Activated CD4-positive, alpha-beta memory T cell treated with anti-CD3 and anti-CD28 coated beads, Interleukin-2, amount 10 ng/mL, durations not matched to agents 7 days and 5 days (primary cell): ENCODE measurements around the gene HPS4. TPM values are rescaled to one million over a fixed set of nuclear protein-coding genes. Genes with fewer than 3 reads are reported as not detected.

Source experiments
- CTCF ChIA-PET: fragments of 350-600 bp; sonication (Branson Sonifier 250); formaldehyde crosslinking; loops from one replicate; lab custom pipeline; 2021; ENCODE audit warnings: antibody characterized with exemption, inconsistent platforms; lab: Charles Lee
- POLR2A ChIA-PET: fragments of 350-600 bp; sonication (Branson Sonifier 250); formaldehyde crosslinking; loops from one replicate; lab custom pipeline; 2021; ENCODE audit warnings: antibody characterized with exemption; lab: Charles Lee
- DNase-seq: peaks from one replicate; pipeline ENCODE4 v3.0.0-alpha.2; 2020
- H3K27ac Mint-ChIP-seq: one replicate; pipeline ENCODE4 v1.8.0; 2021; ENCODE audit warnings: mild to moderate bottlenecking, mixed read lengths
- H3K27me3 Mint-ChIP-seq: one replicate; pipeline ENCODE4 v1.8.0; 2021; ENCODE audit warnings: mixed read lengths
- H3K36me3 Mint-ChIP-seq: one replicate; pipeline ENCODE4 v1.8.0; 2021; ENCODE audit warnings: low read depth, mixed read lengths
- H3K4me1 Mint-ChIP-seq: one replicate; pipeline ENCODE4 v1.8.0; 2021; ENCODE audit warnings: mixed read lengths
- H3K4me3 Mint-ChIP-seq: one replicate; pipeline ENCODE4 v1.8.0; 2021; ENCODE audit warnings: mild to moderate bottlenecking, mixed read lengths
- H3K9me3 Mint-ChIP-seq: one replicate; pipeline ENCODE4 v1.8.0; 2021; ENCODE audit warnings: mixed read lengths
- total RNA-seq, 2 experiments: library from RNA; stranded (reverse); gene quantifications; one replicate each; pipeline ENCODE4 v1.2.3, GENCODE V29; 2021

HPS4 gene
- total RNA-seq, 2 experiments from 2014 or later: 37.3 to 37.6 TPM

- Mint-ChIP-seq H3K36me3 (peaks cover 28% of the 10 kb centered on the region), H3K27ac (no peak overlapping the region), H3K4me3 (no peak overlapping the region), H3K9me3 (no peaks in the 10 kb centered on the region), H3K27me3 (no peaks in the 10 kb centered on the region), H3K4me1 (peaks cover 3% of the 10 kb centered on the region)
- CTCF ChIA-PET: interaction anchor here (1.0 to 5.7 kb wide), 7 partner anchors 10 to 211 kb away, joined by 3 to 79 read pairs (median 4); no protein-coding TSS in a partner anchor
- no peak for DNase-seq
- POLR2A ChIA-PET: interaction anchor here (1.4 kb wide), 1 partner anchor 21 kb away, joined by 7 read pairs; the partner anchor contains the start of genes HPS4 and SRRD
These were observed 20.9 kb downstream of the HPS4 start for GRCh38 chr22:26462641-26463040.

- Mint-ChIP-seq H3K27me3 (no peaks in the 10 kb centered on the region), H3K4me3 (no peak overlapping the region), H3K9me3 (no peaks in the 10 kb centered on the region), H3K4me1 (peaks cover 3% of the 10 kb centered on the region), H3K27ac (no peak overlapping the region), H3K36me3 (peaks cover 31% of the 10 kb centered on the region)
- no peak for DNase-seq
- POLR2A ChIA-PET: interaction anchor here (1.4 kb wide), 1 partner anchor 22 kb away, joined by 7 read pairs; the partner anchor contains the start of genes HPS4 and SRRD
- CTCF ChIA-PET: interaction anchor here (0.9 to 5.7 kb wide), 13 partner anchors 11 to 212 kb away, joined by 3 to 79 read pairs (median 9); no protein-coding TSS in a partner anchor
These were observed 21.5 kb downstream of the HPS4 start for GRCh38 chr22:26462051-26462450.

- H3K4me3 Mint-ChIP-seq: no peak overlapping the region
- no peaks in the 10 kb centered on the region for H3K9me3 Mint-ChIP-seq
- DNase-seq: peak; percentile 32
- H3K27ac Mint-ChIP-seq: no peak overlapping the region
- ChIA-PET POLR2A (interaction anchor here (1.4 kb wide), 2 partner anchors 11 to 23 kb away, joined by 3 to 7 read pairs; partner anchors contain the start of genes HPS4 and SRRD), CTCF (interaction anchor here (0.9 to 5.7 kb wide), 11 partner anchors 11 to 95 kb away, joined by 3 to 79 read pairs (median 11); no protein-coding TSS in a partner anchor)
- peaks cover 28% of the 10 kb centered on the region for H3K36me3 Mint-ChIP-seq
- H3K4me1 Mint-ChIP-seq: no peaks in the 10 kb centered on the region
- H3K27me3 Mint-ChIP-seq: no peaks in the 10 kb centered on the region
These were observed 22.3 kb downstream of the HPS4 start for GRCh38 chr22:26461188-26461810.

- no peak overlapping the region for H3K4me3 Mint-ChIP-seq
- ChIA-PET POLR2A (interaction anchor here (1.4 kb wide), 1 partner anchor 12 kb away, joined by 3 read pairs; no protein-coding TSS in a partner anchor), CTCF (interaction anchor here (0.5 to 5.7 kb wide), 15 partner anchors 8 to 213 kb away, joined by 3 to 79 read pairs (median 7); no protein-coding TSS in a partner anchor)
- no peaks in the 10 kb centered on the region for H3K4me1 Mint-ChIP-seq
- H3K27me3 Mint-ChIP-seq: no peaks in the 10 kb centered on the region
- no peak for DNase-seq
- H3K36me3 Mint-ChIP-seq: peaks cover 25% of the 10 kb centered on the region
- H3K9me3 Mint-ChIP-seq: no peaks in the 10 kb centered on the region
- H3K27ac Mint-ChIP-seq: no peak overlapping the region
These were observed 23.4 kb downstream of the HPS4 start for GRCh38 chr22:26460202-26460601.

DNA sequence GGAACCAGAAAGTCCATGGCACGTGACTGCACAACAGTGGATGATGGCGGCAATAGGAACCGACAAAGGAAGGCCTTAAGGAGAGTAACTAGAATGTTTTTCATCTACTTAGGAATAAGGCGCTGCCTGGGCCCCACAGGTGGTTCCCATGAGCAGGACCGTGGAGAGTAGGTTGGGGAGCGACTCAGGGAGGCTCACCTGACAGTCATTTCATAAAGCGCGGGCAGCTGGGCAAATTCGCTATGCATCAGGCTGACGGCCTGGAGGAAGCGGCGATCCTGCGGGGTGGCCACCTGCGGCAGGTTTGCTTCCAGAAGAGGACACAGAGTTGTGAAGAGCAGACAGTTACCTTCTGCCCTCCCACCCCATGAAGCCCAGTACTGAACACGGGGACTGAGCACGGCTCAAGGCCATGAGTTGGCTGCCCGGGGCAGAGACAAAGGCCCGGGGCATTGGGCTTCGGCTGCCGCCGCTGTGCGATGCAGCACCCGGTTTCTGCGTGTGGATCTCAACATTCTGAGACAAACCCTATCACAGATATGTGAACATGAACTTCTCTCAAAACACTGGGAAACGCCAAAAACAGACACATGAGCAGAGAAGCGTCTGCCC lies 25.8 kb downstream of the HPS4 start:
- POLR2A ChIA-PET: no interaction called here
- H3K9me3 Mint-ChIP-seq: no peaks in the 10 kb centered on the region
- CTCF ChIA-PET: interaction anchor here (1.4 kb wide), 1 partner anchor 58 kb away, joined by 3 read pairs; no protein-coding TSS in a partner anchor
- no peak for DNase-seq
- H3K36me3 Mint-ChIP-seq: peaks cover 18% of the 10 kb centered on the region
- no peak overlapping the region for H3K27ac Mint-ChIP-seq
- no peak overlapping the region for H3K4me3 Mint-ChIP-seq
- no peaks in the 10 kb centered on the region for H3K4me1 Mint-ChIP-seq
- H3K27me3 Mint-ChIP-seq: no peaks in the 10 kb centered on the region

- Mint-ChIP-seq H3K27me3 (no peaks in the 10 kb centered on the region), H3K36me3 (peaks cover 28% of the 10 kb centered on the region), H3K4me1 (no peaks in the 10 kb centered on the region), H3K4me3 (no peak overlapping the region), H3K27ac (no peak overlapping the region), H3K9me3 (no peaks in the 10 kb centered on the region)
- ChIA-PET CTCF (no interaction called here), POLR2A (no interaction called here)
- DNase-seq: no peak
These were observed 29.6 kb downstream of the HPS4 start for GRCh38 chr22:26453812-26454500.

DNA sequence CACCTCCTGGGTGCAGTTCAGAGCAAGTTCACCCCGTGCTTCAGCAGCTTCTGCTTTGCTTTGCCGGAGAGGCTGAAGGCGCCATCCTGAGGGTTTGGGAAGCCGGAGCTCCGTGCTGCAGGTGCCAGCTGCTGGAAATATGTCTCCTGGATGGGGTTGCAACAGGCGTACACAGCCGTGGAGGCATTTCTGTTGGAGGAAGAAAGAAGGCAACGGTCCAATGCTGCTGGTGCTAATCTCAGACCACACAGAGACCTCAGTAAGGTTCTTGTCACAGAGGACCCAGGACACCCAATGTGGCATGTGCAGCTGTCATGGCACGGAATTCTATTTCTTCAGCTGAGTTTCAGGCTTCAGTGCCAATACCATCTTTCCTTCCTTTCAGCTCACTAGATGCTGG lies 30.4 kb downstream of the HPS4 start:
- no peak for DNase-seq
- Mint-ChIP-seq H3K36me3 (peaks cover 26% of the 10 kb centered on the region), H3K4me3 (no peak overlapping the region), H3K27ac (no peak overlapping the region), H3K27me3 (no peaks in the 10 kb centered on the region), H3K9me3 (no peaks in the 10 kb centered on the region), H3K4me1 (no peaks in the 10 kb centered on the region)
- ChIA-PET CTCF (no interaction called here), POLR2A (no interaction called here)

DNA sequence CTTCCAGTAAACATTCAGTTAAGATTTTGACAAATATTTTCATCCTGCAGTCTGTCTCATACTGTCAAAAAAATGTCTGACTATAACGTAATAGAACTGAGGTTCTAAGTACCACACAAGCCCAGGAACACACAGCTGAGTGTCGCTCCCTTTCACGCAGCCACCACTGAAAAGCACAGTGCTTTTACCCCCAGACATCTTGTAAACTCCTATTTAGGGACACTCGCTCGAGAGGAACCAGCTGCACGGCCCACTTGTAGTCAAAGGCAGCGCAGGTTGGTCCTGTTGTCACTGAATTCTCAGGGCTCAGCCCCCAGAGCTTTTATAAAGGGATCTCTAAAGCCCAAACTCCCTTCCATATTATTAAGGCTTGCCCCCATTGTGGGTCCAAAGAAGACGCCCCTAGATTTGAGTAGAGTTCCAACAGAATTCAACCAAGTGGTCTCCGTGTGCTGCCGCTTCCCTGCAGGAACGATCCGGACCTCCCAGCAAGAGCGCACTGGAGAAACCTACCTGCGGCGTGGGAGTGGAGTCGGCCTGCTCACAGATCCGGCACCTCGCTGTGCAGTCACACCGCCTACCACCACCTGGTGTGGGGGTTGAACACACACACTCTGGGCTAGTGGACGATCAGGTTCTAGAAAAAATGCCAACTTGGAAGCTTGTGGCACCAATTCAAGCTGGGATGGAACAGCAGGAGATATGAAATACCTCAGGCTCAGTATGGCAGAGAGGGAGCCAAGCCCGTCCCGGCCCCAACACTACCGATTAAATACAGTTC lies 31.2 kb downstream of the HPS4 start:
- peaks cover 21% of the 10 kb centered on the region for H3K36me3 Mint-ChIP-seq
- no peaks in the 10 kb centered on the region for H3K9me3 Mint-ChIP-seq
- H3K27me3 Mint-ChIP-seq: no peaks in the 10 kb centered on the region
- no peak overlapping the region for H3K27ac Mint-ChIP-seq
- ChIA-PET CTCF (interaction anchor here (1.3 kb wide), 1 partner anchor 8 kb away, joined by 3 read pairs; no protein-coding TSS in a partner anchor), POLR2A (no interaction called here)
- no peak overlapping the region for H3K4me3 Mint-ChIP-seq
- DNase-seq: no peak
- H3K4me1 Mint-ChIP-seq: no peaks in the 10 kb centered on the region

- no peaks in the 10 kb centered on the region for H3K27me3 Mint-ChIP-seq
- H3K4me1 Mint-ChIP-seq: no peaks in the 10 kb centered on the region
- POLR2A ChIA-PET: no interaction called here
- H3K36me3 Mint-ChIP-seq: peaks cover 21% of the 10 kb centered on the region
- no peak overlapping the region for H3K4me3 Mint-ChIP-seq
- no peak overlapping the region for H3K27ac Mint-ChIP-seq
- no peak for DNase-seq
- CTCF ChIA-PET: no interaction called here
- no peaks in the 10 kb centered on the region for H3K9me3 Mint-ChIP-seq
These were observed 33.0 kb downstream of the HPS4 start for GRCh38 chr22:26450453-26451185.

DNA sequence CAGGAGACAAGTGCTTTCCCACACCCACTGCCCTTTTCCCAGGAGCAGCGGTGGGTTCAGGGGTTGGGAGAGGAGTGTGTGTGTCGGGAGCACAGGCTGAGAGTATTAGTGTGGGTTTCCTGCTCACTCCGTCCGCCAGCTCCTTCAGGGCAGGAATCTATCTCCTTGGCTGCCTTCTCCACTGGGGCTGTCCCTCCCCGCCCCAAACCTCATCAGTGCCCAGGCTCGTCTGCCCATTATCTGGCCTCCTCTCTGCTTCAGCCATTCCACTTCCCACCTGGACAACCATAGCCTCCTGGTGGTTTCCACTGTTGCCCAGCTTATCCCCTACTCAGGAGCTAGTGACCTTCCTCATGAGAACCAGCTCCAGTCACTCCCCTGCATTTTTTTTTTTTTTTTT lies 34.6 kb downstream of the HPS4 start:
- Mint-ChIP-seq H3K27ac (no peak overlapping the region), H3K27me3 (no peaks in the 10 kb centered on the region), H3K4me1 (no peaks in the 10 kb centered on the region), H3K9me3 (no peaks in the 10 kb centered on the region), H3K4me3 (no peak overlapping the region), H3K36me3 (peaks cover 22% of the 10 kb centered on the region)
- ChIA-PET POLR2A (interaction anchor here (1.5 kb wide), 1 partner anchor 35 kb away, joined by 5 read pairs; the partner anchor contains the start of genes HPS4 and SRRD), CTCF (interaction anchor here (1.1 kb wide), 1 partner anchor 13 kb away, joined by 3 read pairs; no protein-coding TSS in a partner anchor)
- DNase-seq: no peak

GRCh38 chr22:26448334-26448733 lies 35.2 kb downstream of the HPS4 start:
- Mint-ChIP-seq H3K36me3 (peaks cover 22% of the 10 kb centered on the region), H3K4me3 (no peak overlapping the region), H3K27ac (no peak overlapping the region), H3K27me3 (no peaks in the 10 kb centered on the region), H3K4me1 (no peaks in the 10 kb centered on the region), H3K9me3 (no peaks in the 10 kb centered on the region)
- ChIA-PET POLR2A (interaction anchor here (1.5 kb wide), 1 partner anchor 36 kb away, joined by 5 read pairs; the partner anchor contains the start of genes HPS4 and SRRD), CTCF (interaction anchor here (1.1 kb wide), 1 partner anchor 14 kb away, joined by 3 read pairs; no protein-coding TSS in a partner anchor)
- no peak for DNase-seq
